ENCODE data around the gene KLF9. TPM values are rescaled to one million over a fixed set of nuclear protein-coding genes. Genes with fewer than 3 reads are reported as not detected.

The KLF9 gene
- total RNA-seq, 1 experiment from 2014 or later: 0.26 TPM

DNA sequence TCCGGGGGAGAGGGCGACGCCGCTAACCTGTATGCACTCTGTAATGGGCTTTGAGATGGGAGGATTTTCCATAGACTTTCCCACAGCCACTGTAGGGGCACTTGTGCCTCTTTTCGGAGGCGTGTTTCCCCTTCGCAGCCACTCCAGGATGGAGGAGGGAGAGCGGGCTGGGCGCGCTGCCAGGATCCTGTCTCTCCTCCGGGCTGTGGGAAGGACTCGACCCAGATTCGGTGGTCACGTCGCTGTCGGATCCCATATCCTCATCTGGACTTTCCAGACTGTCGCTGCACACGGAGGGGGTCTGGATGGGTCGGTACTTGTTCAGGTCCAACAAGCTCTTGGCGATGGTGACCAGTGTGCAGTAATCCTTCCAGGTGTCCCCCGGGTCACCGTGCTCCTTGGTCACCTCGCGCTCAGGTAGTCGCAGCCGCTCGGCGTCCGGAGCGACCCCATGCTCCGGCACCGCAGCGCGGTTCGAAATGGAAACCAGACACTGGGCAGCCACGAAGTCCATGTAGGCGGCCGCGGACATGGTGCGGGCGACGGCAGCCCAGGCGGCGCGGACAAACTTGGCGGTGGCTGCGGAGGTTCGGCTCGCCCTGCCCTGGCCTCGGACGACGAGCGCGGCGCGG, 1.5 kb downstream of the KLF9 start:
- H3K27ac Mint-ChIP-seq: 0 out of 7 replicates have a peak overlapping the region, but pooled peaks of 1 of the 3 experiments have one; percentile 62
- no peak overlapping the region for H2AK5ac ChIP-seq (ENCODE audit: insufficient read length, low read length)
- no peak overlapping the region for H2BK5ac ChIP-seq (ENCODE audit: insufficient read length, low read length)
- peaks cover 70% of the 10 kb centered on the region for H3K27me3 Mint-ChIP-seq (ENCODE audit: low read depth)
- no peaks in the 10 kb centered on the region for H4K20me1 ChIP-seq (ENCODE audit: control insufficient read depth, insufficient read depth, insufficient read length)
- no peaks in the 10 kb centered on the region for H3K79me1 ChIP-seq (ENCODE audit: insufficient read depth, low read depth, low read length, poor library complexity, severe bottlenecking)
- H3K4me2 ChIP-seq (ENCODE audit: insufficient read depth, insufficient read length, low read length): peak overlapping the region; percentile 96
- peaks cover 25 to 30% of the 10 kb centered on the region in 2 experiments for H3K4me1 Mint-ChIP-seq
- no peak overlapping the region for H3K27ac ChIP-seq (ENCODE audit: insufficient read length, low read depth, low read length)
- H3K9ac ChIP-seq (ENCODE audit: extremely low read depth, insufficient read length, low read length): no peak overlapping the region
- H3K27me3 ChIP-seq (ENCODE audit: insufficient read depth, low read length): peaks cover 7% of the 10 kb centered on the region; the same call in 1 of the 2 replicates
- H3K79me2 ChIP-seq (ENCODE audit: insufficient read depth, low read length): no peaks in the 10 kb centered on the region
- H3K14ac ChIP-seq (ENCODE audit: insufficient read depth, low read length): 0 out of 2 replicates have a peak overlapping the region, but pooled peaks have one; percentile 26
- peak overlapping the region; percentile 67 to 89 for H3K4me3 Mint-ChIP-seq
- H3K9me3 Mint-ChIP-seq: peaks cover 0 to 4% of the 10 kb centered on the region in 2 experiments; a peak in 1 of 5 replicates
- H3K9me3 ChIP-seq (ENCODE audit: control insufficient read depth, low read depth, low read length): no peaks in the 10 kb centered on the region
- H4K5ac ChIP-seq (ENCODE audit: insufficient read length, low read depth, low read length): no peak overlapping the region
- WGBS (ENCODE audit: extremely low coverage, insufficient read length, low lambda C conversion rate): no CpG with 5 or more reads among the region's 56 CpGs
- no peak overlapping the region for H2BK15ac ChIP-seq (ENCODE audit: low read depth, low read length)
- peaks cover 0 to 1% (median 0%) of the 10 kb centered on the region in 3 experiments; a peak in 2 of 7 replicates for H3K36me3 Mint-ChIP-seq (ENCODE audit: insufficient read depth in 1 of 3, low read depth in 3 of 3)
- H3K23ac ChIP-seq (ENCODE audit: insufficient read length, low read depth, low read length): no peak overlapping the region
- H3K56ac ChIP-seq (ENCODE audit: insufficient read length, low read depth, low read length): no peak overlapping the region
- H2BK20ac ChIP-seq (ENCODE audit: low read depth, low read length, poor library complexity, severe bottlenecking): no peak overlapping the region
- no peak overlapping the region for H4K8ac ChIP-seq (replicated peaks; ENCODE audit: insufficient read length, low read depth, low read length)
- peak; percentile 29 for DNase-seq
- H3K23me2 ChIP-seq (ENCODE audit: insufficient read length, low read depth, low read length, poor library complexity, severe bottlenecking): peaks cover 15% of the 10 kb centered on the region
- H3T11ph ChIP-seq (ENCODE audit: low read length): no peak overlapping the region
- TF ChIP-seq, protein P1, sequence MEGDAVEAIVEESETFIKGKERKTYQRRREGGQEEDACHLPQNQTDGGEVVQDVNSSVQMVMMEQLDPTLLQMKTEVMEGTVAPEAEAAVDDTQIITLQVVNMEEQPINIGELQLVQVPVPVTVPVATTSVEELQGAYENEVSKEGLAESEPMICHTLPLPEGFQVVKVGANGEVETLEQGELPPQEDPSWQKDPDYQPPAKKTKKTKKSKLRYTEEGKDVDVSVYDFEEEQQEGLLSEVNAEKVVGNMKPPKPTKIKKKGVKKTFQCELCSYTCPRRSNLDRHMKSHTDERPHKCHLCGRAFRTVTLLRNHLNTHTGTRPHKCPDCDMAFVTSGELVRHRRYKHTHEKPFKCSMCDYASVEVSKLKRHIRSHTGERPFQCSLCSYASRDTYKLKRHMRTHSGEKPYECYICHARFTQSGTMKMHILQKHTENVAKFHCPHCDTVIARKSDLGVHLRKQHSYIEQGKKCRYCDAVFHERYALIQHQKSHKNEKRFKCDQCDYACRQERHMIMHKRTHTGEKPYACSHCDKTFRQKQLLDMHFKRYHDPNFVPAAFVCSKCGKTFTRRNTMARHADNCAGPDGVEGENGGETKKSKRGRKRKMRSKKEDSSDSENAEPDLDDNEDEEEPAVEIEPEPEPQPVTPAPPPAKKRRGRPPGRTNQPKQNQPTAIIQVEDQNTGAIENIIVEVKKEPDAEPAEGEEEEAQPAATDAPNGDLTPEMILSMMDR (conservative IDR thresholded peaks at IDR 0.05): no peak
- H3K4ac ChIP-seq (ENCODE audit: low read depth, low read length): no peak overlapping the region
- no peaks in the 10 kb centered on the region; the same call in none of the 2 replicates for H3K4me1 ChIP-seq (ENCODE audit: insufficient read depth, low read length)
- no peak overlapping the region for H3K18ac ChIP-seq (ENCODE audit: insufficient read length, low read depth, low read length)
- H2BK12ac ChIP-seq (ENCODE audit: insufficient read length, low read depth, low read length): no peak overlapping the region
- no peak overlapping the region for H2BK120ac ChIP-seq (ENCODE audit: low read depth, low read length, poor library complexity, severe bottlenecking)
- no peak overlapping the region for H4K91ac ChIP-seq (ENCODE audit: insufficient read length, low read depth, low read length)
- peak overlapping the region; percentile 11 for H2AFZ ChIP-seq (ENCODE audit: low read length)

All from H9 (cell line).